ENCODE measurements around the gene AAK1.
A peak's percentile ranks its signal among the peaks of the same experiment; 100 is the strongest.
"Not testable (repeated sequence)": the region's sequence is repeated elsewhere in the genome, so short reads cannot be mapped to it uniquely, and the experiment has no call there.

Gene AAK1

GRCh38 chr2:69643602-69644505 lies at the start of gene AAK1:
Gene AAK1, minus strand, starts transcription at chr2:69643739. Its CDS starts 699 bp downstream, at chr2:69643040.
- peak; percentile 76 for DNase-seq (ENCODE audit: low read depth)

GRCh38 chr2:69692424-69692823 lies 48.9 kb upstream of the AAK1 start:
- peak; percentile 20 for DNase-seq (ENCODE audit: low read depth)

- DNase-seq (ENCODE audit: low read depth) = no peak
These were observed 46.4 kb upstream of the AAK1 start for GRCh38 chr2:69689969-69690368.

GRCh38 chr2:69689466-69689865 lies 45.9 kb upstream of the AAK1 start:
- no peak for DNase-seq (ENCODE audit: low read depth)

- DNase-seq (ENCODE audit: low read depth) = no peak
These were observed 44.6 kb upstream of the AAK1 start for GRCh38 chr2:69687971-69688611.

- no peak for DNase-seq (ENCODE audit: low read depth)
These were observed 43.3 kb upstream of the AAK1 start for GRCh38 chr2:69686813-69687212.

- DNase-seq (ENCODE audit: low read depth) = no peak
These were observed 41.9 kb upstream of the AAK1 start for GRCh38 chr2:69685321-69686048.

- DNase-seq (ENCODE audit: low read depth) = no peak
These were observed 39.8 kb upstream of the AAK1 start for GRCh38 chr2:69683170-69683971.

- DNase-seq (ENCODE audit: low read depth) = no peak
These were observed 39.0 kb upstream of the AAK1 start for GRCh38 chr2:69682525-69682924.

- no peak for DNase-seq (ENCODE audit: low read depth)
These were observed 36.6 kb upstream of the AAK1 start for GRCh38 chr2:69680001-69680675.

GRCh38 chr2:69677914-69678313 lies 34.4 kb upstream of the AAK1 start:
- no peak for DNase-seq (ENCODE audit: low read depth)

GRCh38 chr2:69676146-69676545 lies 32.6 kb upstream of the AAK1 start:
- no peak for DNase-seq (ENCODE audit: low read depth)

- DNase-seq (ENCODE audit: low read depth) = no peak
These were observed 30.8 kb upstream of the AAK1 start for GRCh38 chr2:69674316-69674670.

GRCh38 chr2:69673098-69673497 lies 29.6 kb upstream of the AAK1 start:
- not testable (repeated sequence) for DNase-seq (ENCODE audit: low read depth)

GRCh38 chr2:69669666-69670065 lies 26.1 kb upstream of the AAK1 start:
- no peak for DNase-seq (ENCODE audit: low read depth)

- DNase-seq (ENCODE audit: low read depth) = no peak
These were observed 25.1 kb upstream of the AAK1 start for GRCh38 chr2:69668598-69668997.

- no peak for DNase-seq (ENCODE audit: low read depth)
These were observed 24.4 kb upstream of the AAK1 start for GRCh38 chr2:69667805-69668382.

- DNase-seq (ENCODE audit: low read depth) = no peak
These were observed 21.6 kb upstream of the AAK1 start for GRCh38 chr2:69665152-69665551.

- DNase-seq (ENCODE audit: low read depth) = no peak
These were observed 20.3 kb upstream of the AAK1 start for GRCh38 chr2:69663860-69664259.

- not testable (repeated sequence) for DNase-seq (ENCODE audit: low read depth)
These were observed 19.0 kb upstream of the AAK1 start for GRCh38 chr2:69662547-69662946.

GRCh38 chr2:69660637-69661036 lies 17.1 kb upstream of the AAK1 start:
- no peak for DNase-seq (ENCODE audit: low read depth)

Data from HS-5 (cell line).